Fibroblast of lung (primary cell): ENCODE measurements around the gene TPCN2. TPM values are rescaled to one million over a fixed set of nuclear protein-coding genes. Genes with fewer than 3 reads are reported as not detected.

Experiments
- DNase-seq, 2 donors: peaks; one replicate each; pipeline versions ENCODE4 v3.0.0 to v3.0.0-alpha.2; 2010; ENCODE audit warnings: low read depth in 2 of 2
- H2AFZ ChIP-seq: 2 replicates; pipeline ENCODE4 v1.5.1; 2012; ENCODE audit warnings: low read length, control low read depth, inconsistent platforms
- H3K27ac ChIP-seq: 2 replicates; pipeline ENCODE4 v1.5.1; 2011; ENCODE audit warnings: low read length, control low read depth; ENCODE audit not compliant: insufficient read depth
- H3K27me3 ChIP-seq: 2 replicates; pipeline ENCODE4 v1.5.1; 2011; ENCODE audit warnings: mild to moderate bottlenecking, low read length; ENCODE audit not compliant: control insufficient read depth, insufficient read depth
- H3K36me3 ChIP-seq: 2 replicates; pipeline ENCODE4 v1.5.1; 2011; ENCODE audit warnings: low read length; ENCODE audit not compliant: control insufficient read depth, insufficient read depth
- H3K4me1 ChIP-seq: 2 replicates; pipeline ENCODE4 v1.5.1; 2011; ENCODE audit warnings: low read length; ENCODE audit not compliant: control insufficient read depth, insufficient read depth; ENCODE audit errors: extremely low read depth
- H3K4me2 ChIP-seq: 2 replicates; pipeline ENCODE4 v1.5.1; 2011; ENCODE audit warnings: low read length, control low read depth; ENCODE audit not compliant: insufficient read depth; ENCODE audit errors: extremely low read depth
- H3K4me3 ChIP-seq, 4 experiments: fragments of 200-600 bp in 1 of 4; sonication (generic) in 1 of 4; replicated peaks in 1 of 4; 2 replicates each; pipeline ENCODE4 v1.5.1; 2011 to 2016; ENCODE audit warnings: low read length in 4 of 4, low read depth in 3 of 4, mild to moderate bottlenecking in 3 of 4, control low read depth in 2 of 4, inconsistent platforms in 1 of 4, mixed read lengths in 1 of 4; ENCODE audit not compliant: insufficient read depth in 1 of 4; ENCODE audit errors: control extremely low read depth in 1 of 4
- H3K79me2 ChIP-seq: 2 replicates; pipeline ENCODE4 v1.5.1; 2012; ENCODE audit warnings: mild to moderate bottlenecking, low read length, inconsistent platforms; ENCODE audit not compliant: control insufficient read depth, insufficient read depth
- H3K9ac ChIP-seq: 2 replicates; pipeline ENCODE4 v1.5.1; 2011; ENCODE audit warnings: mild to moderate bottlenecking, low read length, control low read depth; ENCODE audit not compliant: insufficient read depth
- H3K9me3 ChIP-seq: 2 replicates; pipeline ENCODE4 v1.5.1; 2012; ENCODE audit warnings: low read depth, low read length; ENCODE audit not compliant: control insufficient read depth, insufficient read depth
- H4K20me1 ChIP-seq: 2 replicates; pipeline ENCODE4 v1.5.1; 2011; ENCODE audit warnings: low read length; ENCODE audit not compliant: control insufficient read depth, insufficient read depth; ENCODE audit errors: extremely low read depth
- CTCF ChIP-seq, 2 donors: IDR thresholded peaks in 1 of 2; conservative IDR thresholded peaks in 1 of 2; 1 replicate in 1 of 2; 2 replicates in 1 of 2; pipeline ENCODE4 v1.5.1; 2011 to 2012; ENCODE audit warnings: low read length in 2 of 2, control low read depth in 1 of 2, inconsistent platforms in 1 of 2, low read depth in 1 of 2, mild to moderate bottlenecking in 1 of 2
- EZH2 ChIP-seq: IDR thresholded peaks from 2 replicates; pipeline ENCODE4 v1.5.1; 2012; ENCODE audit warnings: low read length, control low read depth, mild to moderate bottlenecking; ENCODE audit errors: missing control alignments
- polyA plus RNA-seq, 2 donors: library from polyadenylated mRNA; depleted of rRNA in 1 of 2; stranded (reverse) in 1 of 2; unstranded in 1 of 2; fragments of >200 nt; gene quantifications; 2 replicates each; pipeline ENCODE4 v1.2.1, GENCODE V29; 2011 to 2012; ENCODE audit warnings: missing spikeins in 1 of 2
- total RNA-seq: library from RNA; depleted of rRNA; stranded (reverse); fragments of >200 nt; gene quantifications from 2 replicates; pipeline ENCODE4 v1.2.1, GENCODE V29; 2014

TPCN2 gene
- total and polyA plus RNA-seq, 2 donors (not counting 1 experiment from before 2014, with no cell fraction given): 9.7 to 11.7 TPM

- Histone ChIP-seq H3K79me2 (no peaks in the 10 kb centered on the region), H3K27me3 (no peaks in the 10 kb centered on the region), H3K9me3 (no peaks in the 10 kb centered on the region), H3K27ac (no peak overlapping the region), H3K9ac (no peak overlapping the region), H2AFZ (no peak overlapping the region), H3K4me1 (peaks cover 3% of the 10 kb centered on the region), H3K36me3 (no peaks in the 10 kb centered on the region), H3K4me3 (no peak overlapping the region), H3K4me2 (no peak overlapping the region), H4K20me1 (no peaks in the 10 kb centered on the region)
- DNase-seq: no peak
- TF ChIP-seq EZH2: no peak
- no peak for TF ChIP-seq CTCF (conservative IDR thresholded peaks at IDR 0.05 in 1 of 2, IDR thresholded peaks at IDR 0.05 in 1 of 2; ENCODE audit: low read depth in 1 of 2, low read length in 2 of 2)
Observed at GRCh38 chr11:69105461-69106030, 56.8 kb downstream of the TPCN2 start.

- Histone ChIP-seq H3K9me3 (no peaks in the 10 kb centered on the region), H3K4me2 (no peak overlapping the region), H3K27me3 (no peaks in the 10 kb centered on the region), H3K36me3 (no peaks in the 10 kb centered on the region), H3K79me2 (no peaks in the 10 kb centered on the region), H2AFZ (no peak overlapping the region), H3K4me3 (no peak overlapping the region), H3K4me1 (peaks cover 3% of the 10 kb centered on the region), H3K9ac (no peak overlapping the region), H3K27ac (no peak overlapping the region), H4K20me1 (no peaks in the 10 kb centered on the region)
- TF ChIP-seq EZH2 (no peak), CTCF (conservative IDR thresholded peaks at IDR 0.05 in 1 of 2, IDR thresholded peaks at IDR 0.05 in 1 of 2; ENCODE audit: low read depth in 1 of 2, low read length in 2 of 2) (no peak)
- no peak for DNase-seq
Observed at GRCh38 chr11:69106031-69106811, 57.5 kb downstream of the TPCN2 start.

GRCh38 chr11:69107413-69107812 is 58.7 kb downstream of the TPCN2 start:
- no peaks in the 10 kb centered on the region for H4K20me1 ChIP-seq
- H3K36me3 ChIP-seq: no peaks in the 10 kb centered on the region
- no peak overlapping the region for H2AFZ ChIP-seq
- no peaks in the 10 kb centered on the region for H3K4me1 ChIP-seq
- no peak overlapping the region for H3K9ac ChIP-seq
- H3K4me3 ChIP-seq: no peak overlapping the region
- H3K27ac ChIP-seq: no peak overlapping the region
- no peak for TF ChIP-seq CTCF (conservative IDR thresholded peaks at IDR 0.05 in 1 of 2, IDR thresholded peaks at IDR 0.05 in 1 of 2; ENCODE audit: low read depth in 1 of 2, low read length in 2 of 2)
- TF ChIP-seq EZH2: no peak
- no peak overlapping the region for H3K4me2 ChIP-seq
- H3K27me3 ChIP-seq: no peaks in the 10 kb centered on the region
- no peaks in the 10 kb centered on the region for H3K9me3 ChIP-seq
- no peaks in the 10 kb centered on the region for H3K79me2 ChIP-seq
- DNase-seq: no peak
